Fibroblast of mammary gland (primary cell): ENCODE measurements around the gene ZNF74.

Source experiments
- DNase-seq: peaks from one replicate; pipeline ENCODE4 v3.0.0-alpha.2; 2010; ENCODE audit warnings: low read depth
- H3K4me3 ChIP-seq: 2 replicates; pipeline ENCODE4 v1.5.1; 2011; ENCODE audit warnings: low read depth, mild to moderate bottlenecking, low read length, moderate library complexity; ENCODE audit not compliant: control insufficient read depth
- CTCF ChIP-seq: conservative IDR thresholded peaks from 2 replicates; pipeline ENCODE4 v1.5.1; 2011; ENCODE audit warnings: low read depth, low read length, inconsistent platforms; ENCODE audit not compliant: control insufficient read depth, insufficient read depth

The ZNF74 gene

GRCh38 chr22:20398420-20398819 lies 4.5 kb downstream of the ZNF74 start:
- TF ChIP-seq CTCF, result no peak
- no peak overlapping the region for H3K4me3 ChIP-seq
- DNase-seq, result no peak

GRCh38 chr22:20399866-20400605 lies 6.1 kb downstream of the ZNF74 start:
- TF ChIP-seq CTCF, result no peak
- no peak for DNase-seq
- H3K4me3 ChIP-seq, result no peak overlapping the region

- no peak for DNase-seq
- no peak overlapping the region for H3K4me3 ChIP-seq
- no peak for TF ChIP-seq CTCF
Measured at GRCh38 chr22:20400606-20401375, 6.8 kb downstream of the ZNF74 start.

- no peak for DNase-seq
- TF ChIP-seq CTCF, result no peak
- H3K4me3 ChIP-seq, result no peak overlapping the region
Measured at GRCh38 chr22:20401376-20402014, 7.5 kb downstream of the ZNF74 start.

- TF ChIP-seq CTCF, result no peak
- DNase-seq, result no peak
Measured at GRCh38 chr22:20402960-20403778, 9.2 kb downstream of the ZNF74 start.

GRCh38 chr22:20403779-20404140 lies 9.8 kb downstream of the ZNF74 start:
- TF ChIP-seq CTCF, result no peak
- no peak overlapping the region for H3K4me3 ChIP-seq
- no peak for DNase-seq

More at GRCh38 chr22:20402960-20403778, 9.2 kb downstream of the ZNF74 start:
- no peak overlapping the region for H3K4me3 ChIP-seq
